Stimulated activated naive CD4-positive, alpha-beta T cell (primary cell): Measurements from ENCODE around the gene GRAMD2B.
A peak's percentile ranks its signal among the peaks of the same experiment; 100 is the strongest.
"Not testable (repeated sequence)": the region's sequence is repeated elsewhere in the genome, so short reads cannot be mapped to it uniquely, and the experiment has no call there.

Experiments used
- DNase-seq, 6 experiments: peaks; one replicate each; lab custom pipeline; 2025; lab: John Stamatoyannopoulos, UW

The GRAMD2B gene

DNA sequence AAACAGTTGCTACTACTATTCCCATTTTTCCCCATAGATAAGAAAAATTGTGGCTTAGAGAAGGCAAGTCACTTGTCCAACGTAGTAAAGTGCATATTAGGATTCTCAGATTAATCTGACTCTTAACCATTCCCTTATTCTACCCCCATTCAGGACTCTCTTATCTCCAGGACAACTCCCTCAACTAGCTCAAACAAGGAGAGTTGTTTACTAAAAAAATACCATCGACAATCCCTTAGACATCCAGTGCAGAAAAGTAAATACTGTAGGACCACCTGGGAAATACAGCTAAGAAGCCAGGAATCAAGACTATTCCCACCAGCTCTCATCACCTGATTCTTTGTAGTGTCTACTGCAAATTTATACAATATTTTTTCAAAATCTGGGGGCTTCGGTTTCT lies 9.4 kb upstream of the GRAMD2B start:
- no peak for DNase-seq

DNA sequence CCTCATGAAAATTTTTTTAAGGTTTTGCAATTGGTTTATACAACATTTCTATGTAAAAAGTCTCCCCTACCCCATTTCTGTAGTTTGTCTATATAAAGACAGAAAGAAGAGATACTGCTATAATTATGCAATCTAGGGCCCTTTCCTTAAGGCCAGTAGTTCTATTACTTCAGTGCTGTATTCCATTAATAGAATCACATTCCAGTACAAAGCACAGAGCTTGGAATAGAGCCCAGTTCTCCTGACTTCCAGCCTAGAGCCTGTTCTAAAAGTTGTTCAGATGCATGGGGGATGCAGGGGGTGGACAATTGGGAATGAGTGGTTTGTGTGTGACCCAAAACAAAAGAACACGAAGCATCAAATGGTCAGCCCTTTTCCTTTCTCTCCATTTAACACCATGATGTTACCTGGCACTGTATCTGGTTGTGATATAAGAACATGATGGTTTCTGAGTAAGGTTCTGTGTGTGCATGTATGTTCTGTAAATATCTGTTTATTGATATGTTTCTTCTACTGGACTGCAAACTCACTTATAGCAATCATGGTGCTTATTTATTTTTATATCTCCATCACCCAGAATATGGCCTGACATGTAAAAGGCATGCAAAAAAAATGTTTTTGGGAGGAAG lies 8.2 kb upstream of the GRAMD2B start:
- DNase-seq = no peak

DNA sequence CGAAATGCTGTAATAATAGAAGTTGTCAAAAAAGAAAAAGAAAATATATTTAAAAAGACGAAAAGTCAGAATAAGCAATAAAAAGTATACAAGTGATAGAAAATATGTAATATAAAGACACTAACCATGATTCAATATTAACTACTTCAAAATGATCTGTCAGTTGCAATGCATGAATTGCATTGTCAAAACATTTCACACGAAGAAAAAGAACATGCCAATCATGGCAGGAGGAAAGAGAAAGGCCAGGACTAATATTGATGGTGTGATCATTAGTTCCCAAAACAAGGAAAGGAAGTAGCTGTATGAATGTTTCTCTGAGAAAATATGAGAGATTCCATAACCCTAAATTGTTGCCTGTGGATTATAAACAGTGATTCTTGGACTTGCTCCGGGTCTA lies 7.4 kb upstream of the GRAMD2B start:
- no peak for DNase-seq

DNA sequence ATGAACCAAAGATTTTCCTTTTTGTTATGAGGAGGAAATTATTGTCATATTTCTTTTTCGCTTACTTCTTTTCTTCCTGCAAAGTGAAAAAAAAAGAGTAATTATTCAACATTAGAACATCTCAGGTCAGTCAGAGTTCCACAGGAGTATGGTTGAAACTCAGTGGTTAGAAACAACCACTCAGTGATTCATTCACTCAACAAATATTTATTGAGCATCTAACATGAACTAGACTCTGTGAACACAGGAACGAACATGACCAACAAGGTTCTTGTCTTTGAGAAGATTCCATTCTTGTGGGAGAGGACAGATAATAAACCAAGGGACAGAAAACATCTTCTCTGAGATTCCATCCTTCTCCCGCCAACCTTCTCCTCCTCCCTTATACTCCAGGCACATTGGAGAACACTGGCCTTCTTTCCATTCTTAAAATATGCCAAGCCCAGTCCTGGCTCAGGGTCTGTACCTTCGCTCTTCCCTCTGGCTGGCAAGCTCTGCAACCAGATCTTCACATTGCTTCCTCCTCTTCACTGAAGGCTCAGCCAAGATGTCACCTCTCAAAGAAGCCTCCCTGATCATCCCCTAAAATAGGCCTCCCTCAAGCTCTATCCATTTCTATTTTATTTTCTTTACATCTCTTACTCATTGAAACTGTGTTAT lies 6.8 kb upstream of the GRAMD2B start:
- DNase-seq = no peak

DNA sequence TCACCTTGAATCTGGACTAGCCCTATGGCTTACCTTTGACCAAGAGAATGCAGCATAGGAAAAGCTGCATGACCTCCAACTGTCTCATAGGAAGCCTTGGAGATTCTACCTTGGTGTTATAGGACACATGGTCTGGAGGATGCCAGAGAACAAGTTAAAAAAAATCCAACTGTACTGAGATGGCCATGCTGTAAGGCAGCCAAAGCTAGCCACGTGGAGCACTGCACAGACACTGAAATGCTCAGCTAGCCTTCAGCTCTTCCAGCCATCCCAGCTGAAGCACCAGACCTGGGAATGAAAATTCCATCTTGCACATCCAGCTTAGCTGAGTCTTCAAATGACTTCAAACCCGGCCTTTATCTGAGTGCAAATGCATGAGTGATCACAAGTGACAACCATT lies 6.0 kb upstream of the GRAMD2B start:
- DNase-seq = no peak

DNA sequence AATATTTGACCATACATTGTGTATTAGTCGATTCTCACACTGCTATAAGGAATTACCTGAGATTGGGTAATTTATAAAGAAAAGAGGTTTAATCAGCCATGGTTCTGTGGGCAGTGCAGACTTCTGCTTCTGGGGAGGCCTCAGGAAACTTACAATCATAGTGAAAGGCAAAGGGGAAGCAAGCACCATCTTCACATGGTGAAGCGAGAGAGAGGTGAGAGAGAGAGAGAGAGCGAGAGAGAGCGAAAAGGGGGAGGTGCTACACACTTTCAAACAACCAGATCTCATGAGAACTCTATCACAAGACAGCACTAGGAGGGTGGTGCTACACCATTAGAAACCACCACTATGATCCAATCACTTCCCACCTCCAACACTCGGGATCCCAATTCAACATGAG lies 4.1 kb upstream of the GRAMD2B start:
- DNase-seq = no peak

DNA sequence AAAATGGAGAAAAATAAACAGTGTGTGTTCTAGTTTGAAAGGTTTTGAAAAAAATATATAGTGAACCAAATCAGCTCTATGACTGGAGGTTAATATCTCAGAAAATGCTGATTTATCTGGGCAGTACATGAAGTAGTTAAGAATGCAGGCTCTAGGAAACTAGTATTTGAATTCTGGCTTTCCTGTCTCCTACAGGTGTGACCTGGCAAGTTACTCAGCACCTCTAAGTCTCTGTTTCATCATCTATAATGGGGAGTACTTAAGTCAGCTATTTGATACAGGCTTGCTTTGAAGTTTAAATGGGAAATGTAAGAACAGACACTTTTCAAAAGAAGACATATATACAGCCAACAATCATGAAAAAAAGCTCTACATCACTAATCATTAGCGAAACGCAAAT lies 5.2 kb downstream of the GRAMD2B start:
- DNase-seq = no peak

DNA sequence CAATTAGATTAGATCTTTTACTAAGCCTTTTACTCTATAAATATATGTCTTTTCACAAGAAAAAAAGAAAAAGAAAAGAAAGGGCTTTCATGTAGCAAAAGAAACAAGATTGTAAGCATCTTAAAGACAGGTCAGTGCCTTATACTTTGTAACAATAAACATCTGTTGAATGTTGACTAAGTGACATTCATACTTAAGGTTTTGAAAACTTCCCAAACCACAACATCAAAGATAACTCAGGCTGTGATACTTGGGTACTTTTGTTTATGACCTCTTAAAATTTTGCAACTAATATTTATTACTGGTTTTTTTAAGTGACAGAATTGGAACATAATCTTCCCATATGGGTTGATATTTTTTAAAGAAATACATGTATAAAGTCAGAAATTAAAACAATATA lies 7.4 kb downstream of the GRAMD2B start:
- no peak for DNase-seq

DNA sequence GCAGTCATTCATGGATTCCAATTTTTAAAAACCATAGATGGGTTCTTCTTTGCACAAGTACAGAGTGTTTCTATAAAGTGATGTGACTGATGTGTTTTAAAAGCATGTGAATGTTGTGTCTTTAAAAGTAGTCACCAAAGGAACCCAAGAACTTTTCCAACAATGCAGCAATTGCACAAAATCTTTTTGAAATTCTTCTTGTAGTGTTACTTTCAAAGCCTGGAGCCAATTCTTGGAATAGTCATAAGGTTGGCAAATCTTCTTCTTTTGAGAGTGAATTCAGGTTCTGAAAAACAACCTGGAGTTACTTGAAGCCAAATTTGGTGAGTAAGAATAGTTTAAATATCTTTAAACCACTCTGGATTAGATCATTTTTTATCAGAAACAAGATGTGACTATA lies 10.5 kb downstream of the GRAMD2B start:
- no peak for DNase-seq

DNA sequence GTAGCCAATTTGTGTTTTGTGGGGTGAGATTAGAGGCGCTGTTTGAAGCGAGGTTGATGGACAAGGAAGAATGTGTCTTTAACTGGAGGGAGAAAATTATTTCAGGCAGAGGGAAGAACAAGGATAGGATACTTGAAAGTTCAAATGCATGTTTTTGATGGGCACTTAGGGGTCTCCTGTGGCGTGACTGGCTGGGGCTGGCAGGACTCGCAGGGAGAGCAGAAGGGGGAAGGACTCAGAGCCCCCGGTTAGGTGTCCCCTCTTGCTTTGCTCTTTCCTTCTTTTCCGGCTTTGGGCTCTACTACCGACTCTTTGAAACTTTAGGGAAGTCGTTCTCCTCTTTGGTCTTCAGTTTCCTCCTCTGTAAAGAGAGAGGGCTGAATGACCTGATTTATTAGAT lies 12.1 kb downstream of the GRAMD2B start:
- DNase-seq = no peak

DNA sequence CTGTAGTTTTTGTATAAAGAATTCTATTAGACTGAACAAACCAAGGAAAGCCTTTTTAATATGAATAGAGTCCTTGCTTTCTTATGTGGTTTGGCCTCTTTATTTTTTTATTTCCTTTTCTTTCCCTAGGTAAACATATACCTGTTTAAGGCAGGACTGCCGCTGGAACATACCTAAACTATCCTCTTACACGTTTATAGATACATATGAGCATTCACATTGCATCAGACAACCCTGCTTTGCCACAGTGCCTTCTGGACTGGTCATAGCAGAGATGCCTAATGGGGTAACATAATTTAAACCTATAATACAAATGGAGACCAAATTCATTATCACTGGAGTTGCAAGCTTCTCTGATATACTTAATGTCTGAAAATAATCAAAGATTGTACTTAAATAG lies 12.5 kb downstream of the GRAMD2B start:
- DNase-seq = no peak

DNA sequence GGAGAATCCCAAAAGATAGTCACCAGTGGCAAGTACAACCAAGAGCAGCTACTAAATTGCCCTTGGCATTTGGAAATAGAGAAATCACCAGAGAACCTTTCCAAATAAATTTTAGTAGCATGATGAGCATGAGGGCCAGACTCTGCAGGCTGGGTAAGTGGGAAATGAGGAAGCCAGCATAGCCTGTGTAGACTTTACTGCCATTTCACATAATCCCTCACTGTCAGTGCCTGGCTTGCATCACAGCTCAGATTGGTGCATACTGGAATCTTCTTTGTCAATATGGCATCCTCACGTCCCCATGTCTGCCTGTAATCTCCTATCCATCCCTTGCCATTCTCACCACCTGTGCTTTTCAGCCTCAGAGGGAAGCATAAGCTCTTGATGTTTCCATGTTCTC lies 14.5 kb downstream of the GRAMD2B start:
- DNase-seq = no peak

DNA sequence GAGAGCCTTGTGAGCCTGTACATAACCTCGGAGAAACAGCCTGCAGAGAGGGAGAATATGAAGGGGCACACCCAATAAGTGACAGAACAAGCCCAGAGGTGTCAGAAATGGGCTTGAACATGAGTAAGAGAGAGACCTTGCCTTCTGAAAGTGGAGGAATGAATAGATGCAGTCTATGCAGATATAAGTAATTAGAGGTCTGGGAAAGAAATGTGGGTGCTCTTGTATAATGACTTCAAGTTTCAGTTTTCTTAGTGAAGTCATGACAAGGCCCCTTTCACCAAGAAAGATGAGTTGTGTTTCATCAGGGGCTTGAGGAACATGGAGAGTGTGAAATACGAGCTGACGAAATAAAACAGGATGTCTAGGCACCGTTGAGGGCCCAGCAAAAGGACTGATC lies 15.1 kb downstream of the GRAMD2B start:
- no peak for DNase-seq

DNA sequence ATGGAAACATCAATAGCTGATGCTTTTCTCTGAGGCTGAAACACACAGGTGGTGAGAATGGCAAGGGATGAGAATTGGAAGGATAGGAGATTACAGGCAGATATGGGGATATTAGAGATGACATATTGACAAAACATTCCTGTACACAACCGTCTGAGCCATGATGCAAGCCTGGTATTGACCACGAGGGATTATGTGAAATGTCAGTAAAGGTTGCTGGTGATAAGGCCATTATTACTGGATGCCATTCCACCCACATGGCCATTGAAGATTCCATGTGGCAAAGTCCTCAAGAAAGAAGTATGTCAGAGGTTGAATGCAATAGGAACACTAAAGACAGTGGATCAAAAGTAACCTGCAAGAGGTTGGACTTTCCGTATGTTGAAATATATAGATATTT lies 15.7 kb downstream of the GRAMD2B start:
- DNase-seq = no peak

DNA sequence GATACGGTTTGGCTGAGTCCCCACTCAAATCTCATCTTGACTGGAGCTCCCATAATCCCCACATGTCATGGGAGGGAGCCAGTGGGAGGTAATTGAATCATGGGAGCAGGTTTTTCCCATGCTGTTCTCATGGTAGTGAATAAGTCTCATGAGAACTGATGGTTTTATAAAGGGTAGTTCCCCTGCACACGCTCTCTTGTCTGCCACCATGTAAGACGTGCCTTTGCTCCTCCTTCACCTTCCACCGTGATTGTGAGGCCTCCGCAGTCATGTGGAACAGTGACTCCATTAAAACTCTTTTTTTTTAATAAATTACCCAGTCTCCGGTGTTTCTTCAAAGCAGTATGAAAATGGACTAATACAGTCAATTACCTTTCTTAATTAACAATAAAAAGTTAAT lies 16.5 kb downstream of the GRAMD2B start:
- not testable (repeated sequence) for DNase-seq

DNA sequence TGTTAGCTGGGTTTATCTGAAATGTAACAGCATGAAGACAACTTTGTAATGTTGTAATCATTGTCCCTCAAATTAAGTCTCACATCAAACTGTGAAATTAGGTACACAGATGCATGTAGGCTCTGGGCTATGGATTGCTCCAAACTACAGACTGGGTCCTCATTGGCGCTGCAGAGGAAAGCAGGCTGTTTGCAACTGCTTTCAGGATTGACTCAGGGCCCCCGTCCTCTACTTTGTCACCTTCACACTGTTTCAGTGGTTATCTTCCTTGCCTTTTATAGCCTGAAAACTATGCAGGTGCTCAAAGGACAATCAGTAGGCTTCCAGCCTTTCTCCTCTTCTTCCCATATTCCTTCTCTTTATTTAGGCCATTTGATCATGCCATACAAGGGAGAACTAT lies 18.0 kb downstream of the GRAMD2B start:
- no peak for DNase-seq

DNA sequence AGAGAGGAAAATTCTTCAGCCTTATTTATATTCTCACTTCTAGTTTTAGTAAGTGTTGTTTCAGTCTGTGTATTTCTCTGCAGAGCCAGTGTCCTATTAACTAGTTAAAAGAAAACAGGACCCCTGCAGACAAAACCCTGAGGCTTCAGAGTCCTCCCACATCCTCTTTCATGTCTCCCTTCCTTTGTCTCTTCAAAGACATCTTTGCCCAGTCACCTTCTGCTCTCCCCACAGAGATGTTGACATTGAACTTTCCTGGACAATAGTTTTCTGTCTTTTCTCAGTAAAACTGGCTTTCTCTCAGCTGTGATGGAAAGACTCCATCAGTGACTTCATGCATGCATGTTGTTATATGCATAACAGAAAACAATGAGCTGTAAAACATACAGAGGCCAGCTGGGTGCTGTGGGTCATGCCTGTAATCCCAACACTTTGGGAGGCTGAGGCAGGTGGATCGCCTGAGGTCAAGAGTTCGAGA lies 20.2 kb downstream of the GRAMD2B start:
- DNase-seq = no peak

DNA sequence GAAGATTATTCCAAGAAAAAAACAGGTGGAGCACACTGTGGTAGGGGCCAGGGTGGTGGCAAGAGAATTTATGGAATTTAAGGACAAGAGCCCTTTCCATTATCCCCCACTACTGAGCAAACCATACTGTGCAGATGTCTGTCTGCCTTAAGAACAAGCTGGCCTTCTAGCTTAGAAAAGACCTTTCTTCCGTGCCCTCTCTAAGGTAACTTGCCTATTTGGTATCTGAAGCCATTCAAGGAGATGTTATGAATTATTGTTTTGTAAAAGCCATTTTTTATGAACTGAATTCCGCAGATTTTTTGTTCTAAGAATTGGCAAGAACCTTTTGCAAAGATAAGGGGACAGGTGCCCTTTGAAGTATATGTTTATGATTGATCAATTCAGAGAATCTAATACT lies 20.9 kb downstream of the GRAMD2B start:
- no peak for DNase-seq

DNA sequence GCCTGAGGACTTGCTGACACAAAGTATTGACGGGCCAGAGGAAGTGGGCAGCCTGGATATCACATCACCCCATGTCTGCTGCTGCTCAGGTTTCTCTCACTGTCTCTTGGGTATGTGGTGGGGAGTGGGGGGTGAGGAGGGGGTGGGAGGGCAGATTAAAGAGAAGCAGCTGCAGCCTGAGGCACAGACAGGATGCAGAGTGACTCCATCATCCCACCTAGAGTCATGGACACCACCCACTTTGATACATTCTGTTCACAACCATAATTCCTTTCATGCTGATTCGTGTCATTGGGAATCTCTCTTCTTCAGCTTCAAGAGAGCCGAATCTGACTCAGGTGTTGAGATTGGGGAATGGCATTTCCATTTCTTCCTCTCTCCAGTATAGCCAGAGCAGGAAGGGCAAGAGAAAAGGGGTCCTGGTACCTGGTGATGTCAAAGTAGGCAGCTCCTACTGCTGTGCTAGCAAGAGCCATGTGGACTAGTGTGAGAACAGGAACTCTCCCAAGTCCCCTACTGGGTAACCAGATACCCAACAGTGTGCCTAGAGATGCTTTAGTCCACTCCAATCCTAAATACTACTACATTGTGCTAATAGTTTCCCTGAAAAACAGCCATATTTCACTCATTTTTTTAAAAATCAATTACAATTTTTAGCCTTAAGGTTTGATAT lies 22.4 kb downstream of the GRAMD2B start:
- DNase-seq = no peak

DNA sequence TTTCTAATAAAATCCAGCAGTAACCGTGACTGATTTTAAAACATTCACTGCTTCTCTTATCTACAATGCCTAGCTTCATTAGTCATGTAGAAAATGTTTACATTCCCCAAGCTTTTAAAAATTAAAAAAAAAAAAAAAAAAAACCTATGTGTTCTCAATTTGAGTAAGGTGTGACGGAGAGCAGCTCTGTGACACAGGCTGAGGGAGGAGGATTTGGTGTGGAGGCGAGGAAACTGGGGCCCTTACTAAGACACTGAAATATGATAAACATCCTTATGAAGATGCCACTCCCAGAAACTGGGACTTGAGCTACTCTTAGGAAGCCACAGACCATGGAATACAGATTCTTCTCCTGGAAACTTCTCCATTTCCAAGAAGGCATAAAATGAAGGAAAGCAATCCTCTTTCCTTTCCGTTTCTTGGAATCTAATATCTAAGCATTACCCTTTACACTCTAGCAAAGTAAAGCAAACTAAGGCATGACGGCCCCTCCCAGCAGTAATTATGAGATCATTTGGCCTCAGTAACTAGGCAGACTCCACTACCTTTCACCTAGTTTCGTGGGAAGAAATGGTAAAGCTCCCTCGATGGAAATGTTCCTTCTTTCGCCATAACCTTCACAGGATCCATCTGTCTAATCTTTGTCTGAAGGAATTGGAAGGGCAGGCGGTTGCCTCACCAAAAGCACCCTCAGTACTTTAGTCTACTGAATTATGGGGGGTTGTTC lies 23.5 kb downstream of the GRAMD2B start:
- DNase-seq = peak in 3 of 6 experiments; percentile 18 to 44 (median 35)

DNA sequence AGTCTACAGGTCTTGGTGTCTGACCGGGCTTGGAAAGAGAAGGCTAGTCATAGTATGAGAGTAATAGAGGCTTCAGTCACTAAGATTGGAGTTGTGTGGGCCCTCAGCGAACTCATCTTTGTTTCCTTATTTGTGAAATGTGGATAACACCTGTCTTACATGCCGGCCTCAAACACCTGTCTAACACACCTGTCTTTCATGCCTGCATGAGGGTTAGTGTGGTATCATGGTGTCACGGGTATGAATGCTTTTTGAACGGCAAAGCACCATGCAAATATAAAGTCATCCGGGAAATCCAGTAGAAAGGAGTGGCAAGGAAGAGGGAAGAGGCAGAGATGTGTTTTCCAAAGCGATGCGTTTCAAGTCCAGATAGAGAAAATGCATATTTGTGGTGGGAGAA lies 25.5 kb downstream of the GRAMD2B start:
- no peak for DNase-seq

DNA sequence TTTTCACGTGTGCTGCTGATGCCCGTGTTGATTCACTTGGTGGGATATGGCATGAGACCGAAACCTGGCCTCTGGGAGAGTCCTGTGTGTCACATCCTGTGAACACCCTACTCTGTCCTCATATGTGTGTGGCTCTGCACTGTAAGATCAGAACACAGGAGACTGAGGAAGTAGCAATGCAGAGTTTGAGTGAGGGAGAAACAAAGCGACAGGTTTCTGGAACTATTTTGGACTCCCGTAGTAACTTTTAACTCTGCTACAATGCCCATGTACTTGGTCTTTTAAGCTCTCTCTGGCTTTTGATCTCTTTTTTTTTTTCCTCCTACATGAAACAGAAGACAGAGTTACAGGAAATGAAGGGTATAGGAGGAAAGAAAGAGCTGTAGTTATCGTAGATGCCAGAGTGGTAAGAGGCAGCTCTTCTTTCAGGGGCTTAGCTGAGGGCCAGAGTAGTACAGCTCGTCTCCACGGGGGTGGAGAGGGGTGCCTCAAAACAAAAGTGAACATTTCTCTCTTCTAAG lies 26.6 kb downstream of the GRAMD2B start:
- peak; percentile 11 to 83 (median 52) for DNase-seq

DNA sequence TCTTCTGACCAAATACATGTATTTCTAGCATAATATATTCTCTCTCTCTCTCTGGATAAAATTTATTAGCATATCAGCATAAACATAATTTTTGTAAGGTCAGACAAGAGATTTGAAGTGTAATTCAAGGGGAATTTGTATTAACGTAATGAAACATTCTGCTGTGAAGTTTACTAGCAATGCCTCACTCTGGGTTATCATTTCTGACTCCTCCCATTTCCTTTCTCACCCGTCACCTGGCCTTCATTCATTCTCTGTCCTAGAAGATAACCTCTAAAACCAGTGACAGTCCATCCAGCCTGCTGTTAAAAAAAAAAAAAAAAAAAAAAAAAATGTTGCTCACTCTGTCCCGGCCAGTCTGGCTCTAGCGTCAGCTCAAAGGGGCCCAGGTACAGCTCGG lies 27.1 kb downstream of the GRAMD2B start:
- DNase-seq = peak in 3 of 6 experiments; percentile 40 to 68 (median 54)
